K562 (cell line): ENCODE results near the gene MT1HL1. TPM values are rescaled to one million over a fixed set of nuclear protein-coding genes. Genes with fewer than 3 reads are reported as not detected.
A peak's percentile ranks its signal among the peaks of the same experiment; 100 is the strongest.

Experiments used
- ATAC-seq: fragments of 200-7000 bp; cut with Tn5 transposase; 3 replicates; pipeline ENCODE4 v1.9.1; 2020; ENCODE audit warnings: moderate library complexity
- BruUV-seq: library from RNA; stranded (reverse); fragments of 400-500 nt; replicated peaks from 2 replicates; lab custom pipeline; 2021; lab: Mats Ljungman, UMichigan
- CTCF ChIA-PET: fragments of 300-600 bp; formaldehyde crosslinking; extraction: SDS; loops from one replicate; lab custom pipeline; 2021; ENCODE audit warnings: low intra/inter-chr PET ratio; lab: Yijun Ruan, JAX
- POLR2A ChIA-PET: fragments of 300-600, 350-650 bp; sonication (Branson Sonifier 250); formaldehyde crosslinking; extraction: SDS; loops from one replicate; lab custom pipeline; 2021; ENCODE audit warnings: antibody characterized with exemption, inconsistent platforms; lab: Yijun Ruan, JAX
- DNase-seq, 4 experiments: peaks; one replicate each; pipeline versions ENCODE4 v3.0.0 to v3.0.0-alpha.2; 2011 to 2018; ENCODE audit warnings: low spot score in 3 of 4, mixed read lengths in 3 of 4; ENCODE audit errors: extremely low read depth in 1 of 4
- FAIRE-seq: peaks from 2 replicates; lab custom pipeline; 2011; peaks lifted over from hg19 to GRCh38; lab: Jason Lieb, UNC
- H2AFZ ChIP-seq: 2 replicates; pipeline ENCODE4 v1.6.0; 2011; ENCODE audit warnings: low read depth, low read length, control low read depth, inconsistent platforms
- H3K27ac ChIP-seq: fragments of 200-600 bp; 3 replicates; pipeline ENCODE4 v1.8.0; 2011; ENCODE audit warnings: low read depth, mild to moderate bottlenecking, control low read depth, inconsistent platforms, low read length, moderate library complexity, mixed read lengths; ENCODE audit errors: extremely low read depth
- H3K27me3 ChIP-seq, 2 experiments: fragments of 300-600 bp in 1 of 2; 2 replicates in 1 of 2; 3 replicates in 1 of 2; pipeline versions ENCODE4 v1.6.0 to v1.8.0; 2011; ENCODE audit warnings: inconsistent platforms in 2 of 2, low read length in 2 of 2, mild to moderate bottlenecking in 1 of 2, mixed read lengths in 1 of 2, moderate library complexity in 1 of 2; ENCODE audit not compliant: control insufficient read depth in 2 of 2, insufficient read depth in 2 of 2
- H3K36me3 ChIP-seq: fragments of 300-600 bp; 3 replicates; pipeline ENCODE4 v1.8.0; 2011; ENCODE audit warnings: mild to moderate bottlenecking, low read length, inconsistent platforms; ENCODE audit not compliant: control insufficient read depth, insufficient read depth
- H3K4me1 ChIP-seq, 2 experiments: fragments of 200-600 bp in 1 of 2; replicated peaks in 1 of 2; 2 replicates in 1 of 2; 3 replicates in 1 of 2; pipeline versions ENCODE4 v1.5.1 to v1.8.0; 2011; ENCODE audit warnings: inconsistent platforms in 2 of 2, low read length in 2 of 2, mild to moderate bottlenecking in 1 of 2, mixed read lengths in 1 of 2, moderate library complexity in 1 of 2; ENCODE audit not compliant: control insufficient read depth in 2 of 2, insufficient read depth in 2 of 2
- H3K4me2 ChIP-seq: 2 replicates; pipeline ENCODE4 v1.6.1; 2011; ENCODE audit warnings: low read length, control low read depth, inconsistent platforms, mixed read lengths; ENCODE audit not compliant: insufficient read depth
- H3K4me3 ChIP-seq: fragments of 200-600 bp; sonication (generic), shearing (Covaris generic); 2 replicates; pipeline ENCODE4 v1.5.1; 2016; ENCODE audit warnings: control low read depth, inconsistent platforms
- H3K79me2 ChIP-seq: fragments of 200-600 bp; 3 replicates; pipeline ENCODE4 v1.8.0; 2011; ENCODE audit warnings: low read length, inconsistent platforms; ENCODE audit not compliant: control insufficient read depth, insufficient read depth
- H3K9ac ChIP-seq, 2 experiments: 2 replicates each; pipeline versions ENCODE4 v1.6.0 to v1.6.1; 2011; ENCODE audit warnings: low read depth in 2 of 2, low read length in 2 of 2, control low read depth in 1 of 2, inconsistent platforms in 1 of 2, mild to moderate bottlenecking in 1 of 2, mixed read lengths in 1 of 2; ENCODE audit not compliant: insufficient read depth in 1 of 2
- H3K9me1 ChIP-seq: one replicate; pipeline ENCODE4 v1.6.0; 2011; ENCODE audit warnings: inconsistent platforms, mild to moderate bottlenecking, low read length, moderate library complexity; ENCODE audit not compliant: control insufficient read depth, insufficient read depth
- H3K9me3 ChIP-seq: replicated peaks from 2 replicates; pipeline ENCODE4 v1.5.1; 2011; ENCODE audit warnings: low read depth, low read length, inconsistent platforms; ENCODE audit not compliant: control insufficient read depth, insufficient read depth
- H4K20me1 ChIP-seq: replicated peaks from 2 replicates; pipeline ENCODE4 v1.6.1; 2011; ENCODE audit warnings: low read length, inconsistent platforms, mixed read lengths; ENCODE audit not compliant: control insufficient read depth, insufficient read depth
- FOXK2 ChIP-seq, 2 experiments: fragments of 450-650 bp; IDR thresholded peaks in 1 of 2; conservative IDR thresholded peaks in 1 of 2; 2 replicates each; pipeline ENCODE4 v1.6.1; 2016; ENCODE audit warnings: low read depth in 2 of 2, mild to moderate bottlenecking in 1 of 2
- HMG20B ChIP-seq: fragments of 250-450 bp; sonication (Bioruptor Pico); IDR thresholded peaks from 2 replicates; pipeline ENCODE4 v1.5.0; 2021; ENCODE audit warnings: mild to moderate bottlenecking
- MYC ChIP-seq, 2 experiments: fragments of 250-450 bp in 1 of 2; sonication (Bioruptor Pico) in 1 of 2; IDR thresholded peaks; 2 replicates each; pipeline versions ENCODE4 v1.5.1 to v1.6.1; 2012 to 2021; ENCODE audit warnings: low read depth in 2 of 2, borderline replicate concordance in 1 of 2, improper control_type of control experiment in 1 of 2, low read length in 1 of 2, mild to moderate bottlenecking in 1 of 2, moderate library complexity in 1 of 2
- NCOA2 ChIP-seq, 2 experiments: fragments of 450-650 bp; IDR thresholded peaks; 2 replicates each; pipeline ENCODE4 v1.6.1; 2018; ENCODE audit warnings: mild to moderate bottlenecking in 2 of 2, moderate library complexity in 1 of 2; ENCODE audit not compliant: partially characterized antibody in 2 of 2
- RAD21 ChIP-seq, 2 experiments: fragments of 250-450 bp in 1 of 2; fragments of 450-650 bp in 1 of 2; sonication (Bioruptor Pico) in 1 of 2; formaldehyde crosslinking in 1 of 2; IDR thresholded peaks in 1 of 2; conservative IDR thresholded peaks in 1 of 2; 2 replicates each; pipeline versions ENCODE4 v1.4.0 to v1.8.0; 2020 to 2022; ENCODE audit warnings: mild to moderate bottlenecking in 2 of 2, moderate library complexity in 1 of 2
- SMAD1 ChIP-seq: fragments of 150-350 bp; IDR thresholded peaks from 2 replicates; pipeline ENCODE4 v1.6.1; 2014; ENCODE audit warnings: low read length, low read depth; ENCODE audit not compliant: partially characterized antibody
- SMARCA4 ChIP-seq: fragments of 450-650 bp; IDR thresholded peaks from 2 replicates; pipeline ENCODE4 v1.6.1; 2016
- TARDBP ChIP-seq: fragments of 450-650 bp; IDR thresholded peaks from 2 replicates; pipeline ENCODE4 v1.6.1; 2016
- ZNF134 ChIP-seq: fragments of 250-450 bp; sonication (Bioruptor Pico); conservative IDR thresholded peaks from 2 replicates; pipeline ENCODE4 v1.4.0; 2020
- WGBS: fragments of 100-300 bp; shearing (Covaris generic); methylation state at CpG from one replicate; pipeline ENCODE4 v1.1.6; 2016; ENCODE audit warnings: low coverage, mixed read lengths; ENCODE audit not compliant: insufficient coverage; ENCODE audit errors: missing lambda C conversion rate; 5-methylcytosine and 5-hydroxymethylcytosine counted together
- in situ Hi-C: fragments of 300-500 bp; cut with MboI; formaldehyde crosslinking; loops from 4 replicates; pipeline ENCODE4 v1.15.0; 2018; ENCODE audit warnings: inconsistent platforms, mixed read lengths
- intact Hi-C: fragments of 100-400 bp; cut with micrococcal nuclease; formaldehyde crosslinking; loops from 2 replicates; pipeline ENCODE4 v1.14.2; 2022
- polyA plus RNA-seq, 8 experiments: library from polyadenylated mRNA; depleted of rRNA in 4 of 8; stranded (reverse) in 5 of 8; unstranded in 3 of 8; fragments of >200 nt; fragmentation: Nextera tagmentation in 2 of 8; fragmentation: Illumina TruSeq in 1 of 8; extraction: Ambion mirVana in 2 of 8; extraction: Trizol in 1 of 8; gene quantifications; 2 replicates each; pipeline versions ENCODE4 v1.2.1 to v1.2.3, GENCODE V29; 2011 to 2014; ENCODE audit warnings: inconsistent platforms in 1 of 8, missing spikeins in 1 of 8
- total RNA-seq, 7 experiments: library from RNA; depleted of rRNA in 6 of 7; stranded (reverse); fragments of >200 nt in 6 of 7; fragmentation: Illumina TruSeq in 2 of 7; extraction: Trizol in 2 of 7; gene quantifications; 2 replicates each; pipeline versions ENCODE4 v1.2.1 to v1.2.3, GENCODE V29; 2011 to 2021; ENCODE audit warnings: low replicate concordance in 1 of 7
- TF ChIP-seq, protein P1 (sequence below): IDR thresholded peaks from 2 replicates; pipeline ENCODE4 v1.6.1; 2011; ENCODE audit warnings: borderline replicate concordance, low read depth, mild to moderate bottlenecking, moderate library complexity, low read length; ENCODE audit not compliant: insufficient read depth, poor library complexity, severe bottlenecking
- TF ChIP-seq, protein P2 (sequence below), 2 experiments: fragments of 450-650 bp; conservative IDR thresholded peaks; 2 replicates each; pipeline ENCODE4 v1.6.1; 2017; ENCODE audit warnings: mild to moderate bottlenecking in 2 of 2, moderate library complexity in 2 of 2
- TF ChIP-seq, protein P3 (sequence below): fragments of 450-650 bp; formaldehyde crosslinking; IDR thresholded peaks from 2 replicates; pipeline ENCODE4 v1.4.0; 2020; ENCODE audit warnings: mild to moderate bottlenecking, moderate library complexity
- TF ChIP-seq, protein P4 (sequence below), 3 experiments: IDR thresholded peaks in 2 of 3; conservative IDR thresholded peaks in 1 of 3; 2 replicates each; pipeline ENCODE4 v1.5.1; 2011 to 2012; ENCODE audit warnings: low read length in 3 of 3, mild to moderate bottlenecking in 3 of 3, control low read depth in 2 of 3, improper control_type of control experiment in 1 of 3, inconsistent platforms in 1 of 3, low read depth in 1 of 3, mixed read lengths in 1 of 3, moderate library complexity in 1 of 3; ENCODE audit not compliant: insufficient read depth in 2 of 3

Gene MT1HL1
- total and polyA plus RNA-seq, 9 of the 15 experiments (the other 6 are each of a cell fraction or from before 2014, with no cell fraction given), result not detected

DNA sequence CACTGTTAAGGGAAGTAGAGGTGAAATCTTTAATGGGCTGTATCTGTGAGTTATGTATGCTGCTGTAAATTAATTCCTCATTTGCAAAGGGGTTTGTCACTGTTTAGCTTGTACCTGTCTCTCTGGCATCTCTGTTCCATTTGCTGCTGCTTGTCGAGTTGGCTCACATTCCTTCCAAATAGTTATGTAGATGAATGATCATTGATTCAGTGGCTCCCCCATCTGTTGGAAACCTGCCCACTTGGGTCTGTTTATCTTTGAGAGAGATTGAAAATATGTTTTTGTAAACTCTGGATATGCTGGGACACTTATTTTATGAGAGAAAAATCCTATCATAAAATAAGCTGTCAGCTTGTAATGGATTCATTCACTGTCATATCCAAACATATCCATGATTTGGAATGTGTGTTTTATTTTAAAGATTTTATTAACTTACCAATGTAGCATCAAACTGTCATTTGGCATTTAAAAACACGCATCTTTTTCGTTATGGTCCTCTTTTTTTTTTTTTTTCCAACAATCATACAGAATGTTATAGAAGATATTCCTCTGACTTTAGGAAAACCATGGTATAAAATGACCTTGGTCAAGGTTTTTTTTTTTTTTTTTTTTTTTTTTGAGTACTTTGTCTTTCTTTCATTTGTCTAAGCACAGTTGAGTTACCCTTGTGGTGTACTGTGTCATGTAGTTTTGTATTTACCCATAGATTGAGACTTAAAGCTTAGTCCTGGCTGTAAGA is 41.2 kb upstream of the MT1HL1 start:
- Histone ChIP-seq H3K4me3 (no peak overlapping the region), H3K36me3 (no peaks in the 10 kb centered on the region), H3K79me2 (no peaks in the 10 kb centered on the region), H3K27ac (no peak overlapping the region), H4K20me1 (no peaks in the 10 kb centered on the region), H2AFZ (no peak overlapping the region), H3K4me1 (no peaks in the 10 kb centered on the region), H3K9me1 (no peaks in the 10 kb centered on the region), H3K9me3 (no peaks in the 10 kb centered on the region), H3K9ac (no peak overlapping the region), H3K4me2 (no peak overlapping the region), H3K27me3 (peaks cover 7 to 17% of the 10 kb centered on the region in 2 experiments)
- POLR2A ChIA-PET, result interaction anchor here (0.7 kb wide), 1 partner anchor 426 kb away, joined by 3 read pairs; no protein-coding TSS in a partner anchor
- ATAC-seq (no peak), DNase-seq (peak in 1 of 4 experiments; percentile 27), FAIRE-seq (no peak)
- intact Hi-C loops (loop anchor here (10.0 kb wide), 1 partner anchor 291 kb away; no protein-coding TSS in a partner anchor), in situ Hi-C loops (no loop called here)
- 2% methylated on average over 3 of the region's 3 CpGs for WGBS
- CTCF ChIA-PET, result no interaction called here
- no TSS peak for BruUV-seq
- TF ChIP-seq SMAD1 (no peak), HMG20B (CRISPR knock-in tag) (no peak), SMARCA4 (no peak), MYC (IDR thresholded peaks at IDR 0.05; ENCODE audit: low read depth, low read length) (no peak), MYC (CRISPR knock-in tag; IDR thresholded peaks at IDR 0.05; ENCODE audit: borderline replicate concordance, low read depth) (no peak), FOXK2 (conservative IDR thresholded peaks at IDR 0.05 in 1 of 2, IDR thresholded peaks at IDR 0.05 in 1 of 2; ENCODE audit: low read depth in 2 of 2) (no peak), TARDBP (no peak), RAD21 (CRISPR knock-in tag; conservative IDR thresholded peaks at IDR 0.05 in 1 of 2, IDR thresholded peaks at IDR 0.05 in 1 of 2) (peak; percentile 31 to 46; a peak in 2 of 4 replicates), NCOA2 (IDR thresholded peaks at IDR 0.05; ENCODE audit: partially characterized antibody in 2 of 2) (no peak), ZNF134 (CRISPR knock-in tag) (no peak)
- TF ChIP-seq, protein P1, sequence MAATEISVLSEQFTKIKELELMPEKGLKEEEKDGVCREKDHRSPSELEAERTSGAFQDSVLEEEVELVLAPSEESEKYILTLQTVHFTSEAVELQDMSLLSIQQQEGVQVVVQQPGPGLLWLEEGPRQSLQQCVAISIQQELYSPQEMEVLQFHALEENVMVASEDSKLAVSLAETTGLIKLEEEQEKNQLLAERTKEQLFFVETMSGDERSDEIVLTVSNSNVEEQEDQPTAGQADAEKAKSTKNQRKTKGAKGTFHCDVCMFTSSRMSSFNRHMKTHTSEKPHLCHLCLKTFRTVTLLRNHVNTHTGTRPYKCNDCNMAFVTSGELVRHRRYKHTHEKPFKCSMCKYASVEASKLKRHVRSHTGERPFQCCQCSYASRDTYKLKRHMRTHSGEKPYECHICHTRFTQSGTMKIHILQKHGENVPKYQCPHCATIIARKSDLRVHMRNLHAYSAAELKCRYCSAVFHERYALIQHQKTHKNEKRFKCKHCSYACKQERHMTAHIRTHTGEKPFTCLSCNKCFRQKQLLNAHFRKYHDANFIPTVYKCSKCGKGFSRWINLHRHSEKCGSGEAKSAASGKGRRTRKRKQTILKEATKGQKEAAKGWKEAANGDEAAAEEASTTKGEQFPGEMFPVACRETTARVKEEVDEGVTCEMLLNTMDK, result no peak
- TF ChIP-seq, protein P2, sequence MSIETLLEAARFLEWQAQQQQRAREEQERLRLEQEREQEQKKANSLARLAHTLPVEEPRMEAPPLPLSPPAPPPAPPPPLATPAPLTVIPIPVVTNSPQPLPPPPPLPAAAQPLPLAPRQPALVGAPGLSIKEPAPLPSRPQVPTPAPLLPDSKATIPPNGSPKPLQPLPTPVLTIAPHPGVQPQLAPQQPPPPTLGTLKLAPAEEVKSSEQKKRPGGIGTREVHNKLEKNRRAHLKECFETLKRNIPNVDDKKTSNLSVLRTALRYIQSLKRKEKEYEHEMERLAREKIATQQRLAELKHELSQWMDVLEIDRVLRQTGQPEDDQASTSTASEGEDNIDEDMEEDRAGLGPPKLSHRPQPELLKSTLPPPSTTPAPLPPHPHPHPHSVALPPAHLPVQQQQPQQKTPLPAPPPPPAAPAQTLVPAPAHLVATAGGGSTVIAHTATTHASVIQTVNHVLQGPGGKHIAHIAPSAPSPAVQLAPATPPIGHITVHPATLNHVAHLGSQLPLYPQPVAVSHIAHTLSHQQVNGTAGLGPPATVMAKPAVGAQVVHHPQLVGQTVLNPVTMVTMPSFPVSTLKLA (conservative IDR thresholded peaks at IDR 0.05), result no peak
- TF ChIP-seq, protein P3, sequence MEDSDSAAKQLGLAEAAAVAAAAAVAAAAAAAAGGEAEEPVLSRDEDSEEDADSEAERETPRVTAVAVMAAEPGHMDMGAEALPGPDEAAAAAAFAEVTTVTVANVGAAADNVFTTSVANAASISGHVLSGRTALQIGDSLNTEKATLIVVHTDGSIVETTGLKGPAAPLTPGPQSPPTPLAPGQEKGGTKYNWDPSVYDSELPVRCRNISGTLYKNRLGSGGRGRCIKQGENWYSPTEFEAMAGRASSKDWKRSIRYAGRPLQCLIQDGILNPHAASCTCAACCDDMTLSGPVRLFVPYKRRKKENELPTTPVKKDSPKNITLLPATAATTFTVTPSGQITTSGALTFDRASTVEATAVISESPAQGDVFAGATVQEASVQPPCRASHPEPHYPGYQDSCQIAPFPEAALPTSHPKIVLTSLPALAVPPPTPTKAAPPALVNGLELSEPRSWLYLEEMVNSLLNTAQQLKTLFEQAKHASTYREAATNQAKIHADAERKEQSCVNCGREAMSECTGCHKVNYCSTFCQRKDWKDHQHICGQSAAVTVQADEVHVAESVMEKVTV (CRISPR knock-in tag), result no peak
- TF ChIP-seq, protein P4, sequence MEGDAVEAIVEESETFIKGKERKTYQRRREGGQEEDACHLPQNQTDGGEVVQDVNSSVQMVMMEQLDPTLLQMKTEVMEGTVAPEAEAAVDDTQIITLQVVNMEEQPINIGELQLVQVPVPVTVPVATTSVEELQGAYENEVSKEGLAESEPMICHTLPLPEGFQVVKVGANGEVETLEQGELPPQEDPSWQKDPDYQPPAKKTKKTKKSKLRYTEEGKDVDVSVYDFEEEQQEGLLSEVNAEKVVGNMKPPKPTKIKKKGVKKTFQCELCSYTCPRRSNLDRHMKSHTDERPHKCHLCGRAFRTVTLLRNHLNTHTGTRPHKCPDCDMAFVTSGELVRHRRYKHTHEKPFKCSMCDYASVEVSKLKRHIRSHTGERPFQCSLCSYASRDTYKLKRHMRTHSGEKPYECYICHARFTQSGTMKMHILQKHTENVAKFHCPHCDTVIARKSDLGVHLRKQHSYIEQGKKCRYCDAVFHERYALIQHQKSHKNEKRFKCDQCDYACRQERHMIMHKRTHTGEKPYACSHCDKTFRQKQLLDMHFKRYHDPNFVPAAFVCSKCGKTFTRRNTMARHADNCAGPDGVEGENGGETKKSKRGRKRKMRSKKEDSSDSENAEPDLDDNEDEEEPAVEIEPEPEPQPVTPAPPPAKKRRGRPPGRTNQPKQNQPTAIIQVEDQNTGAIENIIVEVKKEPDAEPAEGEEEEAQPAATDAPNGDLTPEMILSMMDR (IDR thresholded peaks at IDR 0.05 in 2 of 3, conservative IDR thresholded peaks at IDR 0.05 in 1 of 3; ENCODE audit: insufficient read depth in 2 of 3, low read depth in 1 of 3, low read length in 3 of 3), result peak in 2 of 3 experiments; percentile 3 to 35; a peak in 2 of 6 replicates
